ENCODE results near the gene CDK5RAP1.

CDK5RAP1 gene

DNA sequence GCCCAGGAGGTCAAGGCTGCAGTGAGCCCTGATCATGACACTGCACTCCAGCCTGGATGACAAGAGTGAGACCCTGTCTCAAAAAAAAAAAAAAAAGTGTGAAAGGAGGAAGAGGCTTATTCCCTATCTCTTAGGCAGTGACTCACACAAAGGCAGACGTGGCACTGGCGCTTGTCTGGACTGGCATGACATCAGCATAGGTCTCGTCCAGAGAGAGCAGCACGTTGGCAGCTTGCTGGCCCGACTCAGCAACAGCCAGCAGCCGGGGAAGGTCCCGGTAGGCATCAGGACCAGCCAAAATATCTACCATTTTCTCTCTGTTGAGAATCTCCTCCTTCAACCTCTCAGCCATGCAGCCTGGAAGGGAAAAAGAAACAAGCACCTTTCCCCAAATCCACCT, 14.1 kb downstream of the CDK5RAP1 start:
- no peaks in the 10 kb centered on the region for H3K4me1 ChIP-seq (ENCODE audit: control extremely low read depth in 1 of 4, control insufficient read depth in 4 of 4, insufficient read depth in 4 of 4, low read length in 3 of 4)
- H3K27ac ChIP-seq (ENCODE audit: insufficient read depth in 1 of 2, low read depth in 1 of 2, low read length in 2 of 2, poor library complexity in 1 of 2, severe bottlenecking in 2 of 2) = no peak overlapping the region
- H3K27me3 ChIP-seq (replicated peaks in 2 of 5; ENCODE audit: control insufficient read depth in 4 of 5, insufficient read depth in 5 of 5, low read length in 4 of 5) = no peaks in the 10 kb centered on the region
- 80% methylated on average over 1 of the region's 7 CpGs for WGBS (ENCODE audit: insufficient coverage)
- H3K9me3 ChIP-seq (ENCODE audit: control extremely low read depth in 1 of 5, control insufficient read depth in 4 of 5, insufficient read depth in 2 of 5, low read depth in 1 of 5, low read length in 4 of 5) = no peaks in the 10 kb centered on the region
- DNase-seq = no peak
- POLR2A ChIA-PET = no interaction called here
- CTCF ChIA-PET = interaction anchor here (0.6 to 0.8 kb wide), 2 partner anchors 86 to 1959 kb away, joined by 3 read pairs; no protein-coding TSS in a partner anchor
- H3K36me3 ChIP-seq (ENCODE audit: control insufficient read depth in 4 of 4, insufficient read depth in 4 of 4, low read length in 3 of 4) = peaks cover 15 to 53% (median 35%) of the 10 kb centered on the region in 4 experiments
- H3K4me3 ChIP-seq (ENCODE audit: control insufficient read depth in 1 of 7, extremely low read depth in 1 of 7, insufficient read depth in 4 of 7, low read depth in 2 of 7, low read length in 6 of 7) = no peak overlapping the region

GRCh38 chr20:33386673-33387072, 14.6 kb downstream of the CDK5RAP1 start:
- ChIA-PET CTCF (interaction anchor here (0.6 to 0.8 kb wide), 2 partner anchors 86 to 1959 kb away, joined by 3 read pairs; no protein-coding TSS in a partner anchor), POLR2A (no interaction called here)
- H3K36me3 ChIP-seq (ENCODE audit: control insufficient read depth in 4 of 4, insufficient read depth in 4 of 4, low read length in 3 of 4) = peaks cover 16 to 54% (median 34%) of the 10 kb centered on the region in 4 experiments
- no peaks in the 10 kb centered on the region for H3K27me3 ChIP-seq (replicated peaks in 2 of 5; ENCODE audit: control insufficient read depth in 4 of 5, insufficient read depth in 5 of 5, low read length in 4 of 5)
- no peak for DNase-seq
- H3K27ac ChIP-seq (ENCODE audit: insufficient read depth in 1 of 2, low read depth in 1 of 2, low read length in 2 of 2, poor library complexity in 1 of 2, severe bottlenecking in 2 of 2) = no peak overlapping the region
- WGBS (ENCODE audit: insufficient coverage) = 100% methylated on average over 1 of the region's 1 CpG
- no peak overlapping the region for H3K4me3 ChIP-seq (ENCODE audit: control insufficient read depth in 1 of 7, extremely low read depth in 1 of 7, insufficient read depth in 4 of 7, low read depth in 2 of 7, low read length in 6 of 7)
- no peaks in the 10 kb centered on the region for H3K4me1 ChIP-seq (ENCODE audit: control extremely low read depth in 1 of 4, control insufficient read depth in 4 of 4, insufficient read depth in 4 of 4, low read length in 3 of 4)
- no peaks in the 10 kb centered on the region for H3K9me3 ChIP-seq (ENCODE audit: control extremely low read depth in 1 of 5, control insufficient read depth in 4 of 5, insufficient read depth in 2 of 5, low read depth in 1 of 5, low read length in 4 of 5)

DNA sequence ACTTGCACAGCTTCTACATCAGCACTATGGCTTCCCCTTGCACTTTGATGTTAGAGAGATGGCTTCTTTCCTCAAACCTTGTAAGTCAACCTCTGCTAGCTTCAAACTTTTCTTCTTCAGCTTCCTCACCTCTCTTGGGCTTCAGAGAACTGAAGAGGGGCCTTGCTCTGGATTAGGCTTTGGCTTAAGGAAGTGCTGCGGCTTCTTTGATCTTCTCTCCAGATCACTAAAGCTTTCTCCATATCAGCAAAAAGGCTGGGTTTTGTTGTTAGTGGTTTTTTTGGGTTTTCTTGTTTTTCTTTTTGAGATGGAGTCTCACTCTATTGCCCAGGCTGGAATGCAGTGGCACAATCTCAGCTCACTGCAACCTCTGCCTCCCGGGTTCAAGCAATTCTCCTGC, 24.0 kb downstream of the CDK5RAP1 start:
- CTCF ChIA-PET = interaction anchor here (1.0 to 1.2 kb wide), 2 partner anchors 36 to 52 kb away, joined by 3 read pairs; no protein-coding TSS in a partner anchor
- H3K36me3 ChIP-seq (ENCODE audit: control insufficient read depth in 4 of 4, insufficient read depth in 4 of 4, low read length in 3 of 4) = peaks cover 22 to 57% (median 53%) of the 10 kb centered on the region in 4 experiments
- POLR2A ChIA-PET = no interaction called here

DNA sequence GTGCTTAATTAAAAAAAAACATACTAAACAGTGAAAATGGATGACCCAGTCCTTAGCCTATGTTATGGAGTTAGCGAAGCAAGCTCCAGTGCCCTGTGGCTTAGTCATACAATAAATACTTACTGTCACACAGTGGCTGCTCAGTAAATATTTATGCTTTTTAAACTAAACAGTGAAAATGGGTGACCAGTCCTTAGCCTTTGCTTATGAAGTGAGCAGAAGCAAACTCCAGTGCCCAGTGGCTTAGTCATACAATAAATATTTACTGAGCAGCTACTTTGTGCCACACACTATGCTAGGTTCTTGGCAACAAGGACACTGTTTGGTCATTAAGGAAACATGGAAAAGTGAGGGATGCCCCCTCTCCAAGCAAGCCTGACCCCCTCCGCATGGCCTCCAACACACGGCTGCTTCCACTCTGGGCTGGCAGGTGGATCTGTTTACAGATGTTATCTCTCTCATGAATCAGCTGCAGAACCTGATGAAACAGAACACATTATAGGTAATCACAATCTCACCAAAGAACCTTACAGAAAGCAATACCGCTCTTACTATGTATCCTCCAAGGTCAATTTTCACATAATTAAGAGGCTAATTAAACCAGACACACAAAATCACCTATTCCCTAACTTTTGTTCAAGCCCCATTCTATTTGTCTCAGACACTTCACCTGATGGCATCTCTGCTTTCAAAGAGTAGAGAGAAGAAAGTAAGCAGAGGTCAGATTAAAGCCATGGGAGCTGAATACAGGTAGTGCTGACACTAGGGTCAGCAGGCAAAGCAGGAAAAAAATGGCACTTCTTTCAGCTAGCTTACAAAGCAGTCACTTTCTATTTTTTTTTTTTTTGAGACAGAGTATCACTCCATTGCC, 27.3 kb downstream of the CDK5RAP1 start:
- no peak for DNase-seq
- Histone ChIP-seq H3K27me3 (replicated peaks in 2 of 5; ENCODE audit: control insufficient read depth in 4 of 5, insufficient read depth in 5 of 5, low read length in 4 of 5) (no peaks in the 10 kb centered on the region), H3K9me3 (ENCODE audit: control extremely low read depth in 1 of 5, control insufficient read depth in 4 of 5, insufficient read depth in 2 of 5, low read depth in 1 of 5, low read length in 4 of 5) (peaks cover 0 to 8% (median 1%) of the 10 kb centered on the region in 5 experiments), H3K4me1 (ENCODE audit: control extremely low read depth in 1 of 4, control insufficient read depth in 4 of 4, insufficient read depth in 4 of 4, low read length in 3 of 4) (no peaks in the 10 kb centered on the region), H3K36me3 (ENCODE audit: control insufficient read depth in 4 of 4, insufficient read depth in 4 of 4, low read length in 3 of 4) (peaks cover 22 to 61% (median 49%) of the 10 kb centered on the region in 4 experiments), H3K27ac (ENCODE audit: insufficient read depth in 1 of 2, low read depth in 1 of 2, low read length in 2 of 2, poor library complexity in 1 of 2, severe bottlenecking in 2 of 2) (no peak overlapping the region), H3K4me3 (ENCODE audit: control insufficient read depth in 1 of 7, extremely low read depth in 1 of 7, insufficient read depth in 4 of 7, low read depth in 2 of 7, low read length in 6 of 7) (no peak overlapping the region)
- WGBS (ENCODE audit: insufficient coverage) = 100% methylated on average over 2 of the region's 4 CpGs
- ChIA-PET POLR2A (no interaction called here), CTCF (no interaction called here)

More for the DNA sequence above, 24.0 kb downstream of the CDK5RAP1 start:
- H3K9me3 ChIP-seq (ENCODE audit: control extremely low read depth in 1 of 5, control insufficient read depth in 4 of 5, insufficient read depth in 2 of 5, low read depth in 1 of 5, low read length in 4 of 5) = peaks cover 0 to 8% (median 1%) of the 10 kb centered on the region in 5 experiments
- 100% methylated on average over 1 of the region's 2 CpGs for WGBS (ENCODE audit: insufficient coverage)
- no peak for DNase-seq
- no peaks in the 10 kb centered on the region for H3K4me1 ChIP-seq (ENCODE audit: control extremely low read depth in 1 of 4, control insufficient read depth in 4 of 4, insufficient read depth in 4 of 4, low read length in 3 of 4)
- no peak overlapping the region for H3K4me3 ChIP-seq (ENCODE audit: control insufficient read depth in 1 of 7, extremely low read depth in 1 of 7, insufficient read depth in 4 of 7, low read depth in 2 of 7, low read length in 6 of 7)
- no peaks in the 10 kb centered on the region for H3K27me3 ChIP-seq (replicated peaks in 2 of 5; ENCODE audit: control insufficient read depth in 4 of 5, insufficient read depth in 5 of 5, low read length in 4 of 5)
- H3K27ac ChIP-seq (ENCODE audit: insufficient read depth in 1 of 2, low read depth in 1 of 2, low read length in 2 of 2, poor library complexity in 1 of 2, severe bottlenecking in 2 of 2) = no peak overlapping the region

- Histone ChIP-seq H3K27ac (ENCODE audit: insufficient read depth in 1 of 2, low read depth in 1 of 2, low read length in 2 of 2, poor library complexity in 1 of 2, severe bottlenecking in 2 of 2) (no peak overlapping the region), H3K36me3 (ENCODE audit: control insufficient read depth in 4 of 4, insufficient read depth in 4 of 4, low read length in 3 of 4) (peaks cover 16 to 55% (median 40%) of the 10 kb centered on the region in 4 experiments), H3K27me3 (replicated peaks in 2 of 5; ENCODE audit: control insufficient read depth in 4 of 5, insufficient read depth in 5 of 5, low read length in 4 of 5) (no peaks in the 10 kb centered on the region), H3K9me3 (ENCODE audit: control extremely low read depth in 1 of 5, control insufficient read depth in 4 of 5, insufficient read depth in 2 of 5, low read depth in 1 of 5, low read length in 4 of 5) (peaks cover 0 to 8% (median 1%) of the 10 kb centered on the region in 5 experiments), H3K4me3 (ENCODE audit: control insufficient read depth in 1 of 7, extremely low read depth in 1 of 7, insufficient read depth in 4 of 7, low read depth in 2 of 7, low read length in 6 of 7) (no peak overlapping the region), H3K4me1 (ENCODE audit: control extremely low read depth in 1 of 4, control insufficient read depth in 4 of 4, insufficient read depth in 4 of 4, low read length in 3 of 4) (no peaks in the 10 kb centered on the region)
- POLR2A ChIA-PET = no interaction called here
- no peak for DNase-seq
- no CpG with 5 or more reads among the region's 4 CpGs for WGBS (ENCODE audit: insufficient coverage)
- CTCF ChIA-PET = no interaction called here
Measured at GRCh38 chr20:33372993-33373441, 28.3 kb downstream of the CDK5RAP1 start.

DNA sequence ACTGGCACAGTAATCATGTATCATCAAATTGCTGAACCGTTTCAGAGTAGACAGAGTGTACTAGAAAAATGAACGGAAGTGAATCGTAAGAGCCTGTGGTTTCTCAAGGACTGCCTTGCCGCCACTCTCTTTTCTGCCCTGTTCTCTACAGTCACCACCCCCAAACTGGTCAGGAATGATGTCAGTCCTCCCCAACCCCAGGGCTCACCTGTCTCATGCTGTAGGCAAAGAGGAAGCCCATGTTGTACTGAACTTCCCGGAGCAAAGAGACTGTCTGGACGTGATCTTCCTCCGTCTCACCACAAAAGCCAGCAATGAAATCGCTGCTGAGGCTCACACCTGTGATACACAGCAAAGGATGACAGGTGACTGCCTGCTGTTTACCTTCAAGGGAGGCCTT, 31.0 kb downstream of the CDK5RAP1 start:
- POLR2A ChIA-PET = no interaction called here
- peak in 1 of 3 donors; percentile 19 for DNase-seq
- 85% methylated on average over 8 of the region's 8 CpGs for WGBS (ENCODE audit: insufficient coverage)

DNA sequence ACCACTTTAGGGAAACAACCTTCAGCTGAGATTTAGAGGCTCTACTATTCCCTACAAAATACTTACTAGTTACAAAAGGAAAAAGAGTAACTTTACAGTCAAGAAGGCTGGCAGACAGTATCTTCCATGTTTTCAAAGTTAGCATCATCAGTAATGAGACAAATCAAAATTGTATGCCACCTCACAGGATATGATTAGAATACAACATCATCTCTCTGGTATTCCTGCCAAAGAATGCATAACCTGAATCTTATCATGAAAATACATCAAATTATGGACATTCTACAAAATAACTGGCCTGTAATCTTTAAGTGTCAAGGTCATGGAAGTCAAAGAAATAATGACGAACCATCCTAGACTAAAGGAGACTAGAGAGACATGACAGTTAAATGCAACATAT, 38.4 kb downstream of the CDK5RAP1 start:
- no CpG with 5 or more reads among the region's 1 CpG for WGBS (ENCODE audit: insufficient coverage)
- Histone ChIP-seq H3K9me3 (ENCODE audit: control extremely low read depth in 1 of 5, control insufficient read depth in 4 of 5, insufficient read depth in 2 of 5, low read depth in 1 of 5, low read length in 4 of 5) (no peaks in the 10 kb centered on the region), H3K4me3 (ENCODE audit: control insufficient read depth in 1 of 7, extremely low read depth in 1 of 7, insufficient read depth in 4 of 7, low read depth in 2 of 7, low read length in 6 of 7) (no peak overlapping the region), H3K27me3 (replicated peaks in 2 of 5; ENCODE audit: control insufficient read depth in 4 of 5, insufficient read depth in 5 of 5, low read length in 4 of 5) (no peaks in the 10 kb centered on the region), H3K36me3 (ENCODE audit: control insufficient read depth in 4 of 4, insufficient read depth in 4 of 4, low read length in 3 of 4) (peaks cover 20 to 55% (median 40%) of the 10 kb centered on the region in 4 experiments), H3K27ac (ENCODE audit: insufficient read depth in 1 of 2, low read depth in 1 of 2, low read length in 2 of 2, poor library complexity in 1 of 2, severe bottlenecking in 2 of 2) (no peak overlapping the region), H3K4me1 (ENCODE audit: control extremely low read depth in 1 of 4, control insufficient read depth in 4 of 4, insufficient read depth in 4 of 4, low read length in 3 of 4) (no peaks in the 10 kb centered on the region)
- DNase-seq = no peak
- ChIA-PET CTCF (no interaction called here), POLR2A (no interaction called here)

More for the DNA sequence above, 31.0 kb downstream of the CDK5RAP1 start:
- Histone ChIP-seq H3K4me1 (ENCODE audit: control extremely low read depth in 1 of 4, control insufficient read depth in 4 of 4, insufficient read depth in 4 of 4, low read length in 3 of 4) (no peaks in the 10 kb centered on the region), H3K4me3 (ENCODE audit: control insufficient read depth in 1 of 7, extremely low read depth in 1 of 7, insufficient read depth in 4 of 7, low read depth in 2 of 7, low read length in 6 of 7) (no peak overlapping the region), H3K27me3 (replicated peaks in 2 of 5; ENCODE audit: control insufficient read depth in 4 of 5, insufficient read depth in 5 of 5, low read length in 4 of 5) (no peaks in the 10 kb centered on the region), H3K36me3 (ENCODE audit: control insufficient read depth in 4 of 4, insufficient read depth in 4 of 4, low read length in 3 of 4) (peaks cover 20 to 54% (median 41%) of the 10 kb centered on the region in 4 experiments), H3K27ac (ENCODE audit: insufficient read depth in 1 of 2, low read depth in 1 of 2, low read length in 2 of 2, poor library complexity in 1 of 2, severe bottlenecking in 2 of 2) (no peak overlapping the region), H3K9me3 (ENCODE audit: control extremely low read depth in 1 of 5, control insufficient read depth in 4 of 5, insufficient read depth in 2 of 5, low read depth in 1 of 5, low read length in 4 of 5) (no peaks in the 10 kb centered on the region)
- CTCF ChIA-PET = no interaction called here
